Psoas muscle (tissue), 8 donors: ENCODE data around the gene PARP12. TPM values are rescaled to one million over a fixed set of nuclear protein-coding genes. Genes with fewer than 3 reads are reported as not detected.

Source experiments
- ATAC-seq, 4 donors: fragments of 200-7000 bp; cut with Tn5 transposase; one replicate each; pipeline ENCODE4 v1.9.1; 2020; ENCODE audit warnings: moderate library complexity in 3 of 4, mild to moderate bottlenecking in 2 of 4
- DNase-seq, 2 donors: peaks; one replicate each; pipeline ENCODE4 v3.0.0-alpha.2; 2020
- H3K27ac ChIP-seq: fragments of 200-600 bp; one replicate; pipeline ENCODE4 v1.8.0; 2022
- H3K27me3 ChIP-seq, 3 donors: fragments of 200-600 bp in 1 of 3; one replicate each; pipeline versions ENCODE4 v1.6.1 to v1.8.0; 2013 to 2022; ENCODE audit warnings: low read length in 2 of 3, mild to moderate bottlenecking in 2 of 3, moderate library complexity in 1 of 3; ENCODE audit not compliant: insufficient read depth in 3 of 3
- H3K36me3 ChIP-seq, 2 donors: fragments of 200-600 bp in 1 of 2; one replicate each; pipeline versions ENCODE4 v1.6.1 to v1.8.0; 2013 to 2022; ENCODE audit warnings: low read depth in 1 of 2, mild to moderate bottlenecking in 1 of 2, moderate library complexity in 1 of 2; ENCODE audit not compliant: insufficient read depth in 1 of 2
- H3K4me1 ChIP-seq: fragments of 200-600 bp; one replicate; pipeline ENCODE4 v1.8.0; 2022
- H3K4me3 ChIP-seq: fragments of 200-600 bp; one replicate; pipeline ENCODE4 v1.8.0; 2022; ENCODE audit warnings: mild to moderate bottlenecking
- H3K9me3 ChIP-seq: fragments of 200-600 bp; one replicate; pipeline ENCODE4 v1.8.0; 2022
- WGBS, 3 donors: extraction: QIAGEN DNeasy Blood & Tissue Kit; methylation state at CpG; one replicate each; pipeline versions ENCODE4 v1.1.6 to v1.1.7; 2013; 5-methylcytosine and 5-hydroxymethylcytosine counted together
- intact Hi-C, 2 donors: fragments of 100-400 bp; cut with DNase I; formaldehyde crosslinking; loops; one replicate each; pipeline versions ENCODE4 v1.11.0 to v1.14.2; 2022
- polyA plus RNA-seq, 3 donors: library from polyadenylated mRNA; stranded (reverse); fragments of 200-250 nt; gene quantifications; one replicate each; pipeline ENCODE4 v1.2.3, GENCODE V29; 2013
- total RNA-seq, 4 donors: library from RNA; stranded (reverse); fragmentation: NEBNext Ultra II Directional in 2 of 4; extraction: Animal tissue kit (Norgen Biotek cat#: 25700) in 2 of 4; gene quantifications; one replicate each; pipeline versions ENCODE4 v1.2.1 to v1.2.4, GENCODE V29; 2021 to 2023
- TF ChIP-seq, protein P1 (sequence below): fragments of 200-600 bp; IDR thresholded peaks from one replicate; pipeline ENCODE4 v1.8.0; 2022; ENCODE audit warnings: antibody characterized with exemption
- donor health status: healthy with polysubstance abuse.
- donor health status: DM: no; HTN: no; CAD: no; lungs with moderate emphysema.
- donor health status: Bipolar disorder and iron deficiency.
- donor health status: healthy.
- donor health status: DM: yes; HTN: yes; CAD: no.
- donor health status: DM: no; HTN: no; CAD: no.
- donor health status: DM: no; HTN: no; CAD: no.
- donor health status: DM: yes; HTN: yes; CAD: no.

Gene PARP12
- total and polyA plus RNA-seq, 7 donors: 4.3 to 6.9 (median 5.2) TPM

DNA sequence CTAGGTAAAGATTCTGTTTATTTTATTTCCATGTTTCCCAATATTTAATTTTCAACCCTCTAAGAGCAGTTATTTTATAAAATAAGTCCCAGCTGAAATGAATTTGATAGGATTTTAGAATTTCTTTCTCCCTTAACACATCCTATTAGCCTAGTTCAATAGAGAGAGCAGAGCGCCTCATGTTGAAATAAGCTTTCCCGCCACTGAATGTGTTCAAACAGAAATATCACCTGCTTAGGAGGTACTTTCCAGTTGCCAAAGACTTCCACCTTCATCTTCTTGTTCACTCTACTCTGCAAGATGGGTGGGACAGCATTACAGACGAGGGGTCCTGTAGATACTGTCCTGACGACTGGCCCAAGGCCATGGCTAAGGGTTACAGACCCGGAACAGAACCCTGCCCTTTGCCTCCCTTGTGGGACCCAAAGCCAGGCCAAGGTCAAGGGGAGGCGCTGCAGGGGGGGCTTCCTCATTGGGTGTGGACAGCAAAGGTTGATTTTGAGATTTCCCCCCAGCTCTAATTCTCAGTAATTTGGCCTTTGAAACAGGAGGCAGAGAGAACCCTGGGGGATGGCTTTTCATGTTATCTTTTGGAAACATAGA is 62.0 kb downstream of the PARP12 start:
- intact Hi-C loops: loop anchor here (5.0 to 10.0 kb wide), 4 partner anchors 223 to 498 kb away; partner anchors contain the start of gene HIPK2 (in 2 of the 2)
- H3K9me3 ChIP-seq: no peaks in the 10 kb centered on the region
- H3K36me3 ChIP-seq: no peaks in the 10 kb centered on the region
- TF ChIP-seq, protein P1, sequence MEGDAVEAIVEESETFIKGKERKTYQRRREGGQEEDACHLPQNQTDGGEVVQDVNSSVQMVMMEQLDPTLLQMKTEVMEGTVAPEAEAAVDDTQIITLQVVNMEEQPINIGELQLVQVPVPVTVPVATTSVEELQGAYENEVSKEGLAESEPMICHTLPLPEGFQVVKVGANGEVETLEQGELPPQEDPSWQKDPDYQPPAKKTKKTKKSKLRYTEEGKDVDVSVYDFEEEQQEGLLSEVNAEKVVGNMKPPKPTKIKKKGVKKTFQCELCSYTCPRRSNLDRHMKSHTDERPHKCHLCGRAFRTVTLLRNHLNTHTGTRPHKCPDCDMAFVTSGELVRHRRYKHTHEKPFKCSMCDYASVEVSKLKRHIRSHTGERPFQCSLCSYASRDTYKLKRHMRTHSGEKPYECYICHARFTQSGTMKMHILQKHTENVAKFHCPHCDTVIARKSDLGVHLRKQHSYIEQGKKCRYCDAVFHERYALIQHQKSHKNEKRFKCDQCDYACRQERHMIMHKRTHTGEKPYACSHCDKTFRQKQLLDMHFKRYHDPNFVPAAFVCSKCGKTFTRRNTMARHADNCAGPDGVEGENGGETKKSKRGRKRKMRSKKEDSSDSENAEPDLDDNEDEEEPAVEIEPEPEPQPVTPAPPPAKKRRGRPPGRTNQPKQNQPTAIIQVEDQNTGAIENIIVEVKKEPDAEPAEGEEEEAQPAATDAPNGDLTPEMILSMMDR: no peak
- WGBS, 3 donors: 87 to 91% (median 90%) methylated on average over 6 of the region's 6 CpGs
- H3K4me3 ChIP-seq: no peak overlapping the region
- H3K27me3 ChIP-seq: peaks cover 0 to 4% (median 0%) of the 10 kb centered on the region in 3 donors
- no peak for ATAC-seq
- H3K4me1 ChIP-seq: no peaks in the 10 kb centered on the region
- H3K27ac ChIP-seq: no peak overlapping the region
- no peak for DNase-seq

DNA sequence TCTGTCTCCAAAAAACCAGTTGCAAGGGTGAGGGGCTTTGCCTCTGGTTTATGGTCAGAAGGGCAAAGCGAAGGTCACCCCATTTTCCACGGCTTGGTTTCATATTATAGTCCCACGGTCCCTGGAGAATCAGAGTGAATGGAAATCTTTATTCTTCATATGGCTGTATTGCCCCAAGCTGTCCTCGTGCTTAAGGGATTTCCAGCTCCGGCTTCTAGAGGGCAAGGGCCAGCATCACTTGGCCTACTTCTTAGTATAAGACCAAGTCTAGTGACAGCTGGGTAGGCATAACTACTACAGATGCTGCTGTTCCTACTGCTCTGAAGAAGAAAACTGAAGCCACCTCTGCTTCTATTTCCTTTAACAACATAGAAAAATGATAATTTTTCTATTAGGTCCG is 63.2 kb downstream of the PARP12 start:
- DNase-seq (no peak), ATAC-seq (no peak)
- TF ChIP-seq, protein P1: no peak
- Histone ChIP-seq H3K4me3 (no peak overlapping the region), H3K9me3 (no peaks in the 10 kb centered on the region), H3K27ac (no peak overlapping the region), H3K27me3 (peaks cover 0 to 4% (median 0%) of the 10 kb centered on the region in 3 donors), H3K36me3 (no peaks in the 10 kb centered on the region), H3K4me1 (no peaks in the 10 kb centered on the region)
- intact Hi-C loops: no loop called here
- 67 to 72% (median 68%) methylated on average over 6 of the region's 6 CpGs for WGBS, 3 donors

DNA sequence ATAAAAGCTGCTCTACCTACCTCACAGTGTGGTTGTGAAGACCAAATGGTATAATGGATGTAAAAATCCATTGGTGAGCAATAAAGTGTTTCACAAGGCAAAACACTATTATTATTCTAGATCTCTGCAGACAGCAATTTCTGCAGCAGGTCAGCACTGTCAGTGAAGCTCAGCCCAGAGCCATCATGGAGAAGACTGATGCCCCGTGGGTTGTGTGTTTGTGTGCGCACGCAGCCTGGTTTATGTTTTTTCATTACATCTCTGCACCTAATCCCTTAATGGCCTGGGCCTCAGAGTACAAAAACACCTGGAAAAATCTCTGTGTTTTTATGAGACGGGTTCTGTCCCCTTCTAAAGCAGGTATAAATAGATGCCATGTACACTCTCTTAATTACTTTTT is 64.2 kb downstream of the PARP12 start:
- ATAC-seq (no peak), DNase-seq (no peak)
- Histone ChIP-seq H3K9me3 (no peaks in the 10 kb centered on the region), H3K4me1 (no peaks in the 10 kb centered on the region), H3K4me3 (no peak overlapping the region), H3K27me3 (peaks cover 0 to 4% (median 0%) of the 10 kb centered on the region in 3 donors), H3K36me3 (no peaks in the 10 kb centered on the region), H3K27ac (no peak overlapping the region)
- intact Hi-C loops: no loop called here
- TF ChIP-seq, protein P1: no peak
- 82 to 92% (median 91%) methylated on average over 4 of the region's 4 CpGs for WGBS, 3 donors

DNA sequence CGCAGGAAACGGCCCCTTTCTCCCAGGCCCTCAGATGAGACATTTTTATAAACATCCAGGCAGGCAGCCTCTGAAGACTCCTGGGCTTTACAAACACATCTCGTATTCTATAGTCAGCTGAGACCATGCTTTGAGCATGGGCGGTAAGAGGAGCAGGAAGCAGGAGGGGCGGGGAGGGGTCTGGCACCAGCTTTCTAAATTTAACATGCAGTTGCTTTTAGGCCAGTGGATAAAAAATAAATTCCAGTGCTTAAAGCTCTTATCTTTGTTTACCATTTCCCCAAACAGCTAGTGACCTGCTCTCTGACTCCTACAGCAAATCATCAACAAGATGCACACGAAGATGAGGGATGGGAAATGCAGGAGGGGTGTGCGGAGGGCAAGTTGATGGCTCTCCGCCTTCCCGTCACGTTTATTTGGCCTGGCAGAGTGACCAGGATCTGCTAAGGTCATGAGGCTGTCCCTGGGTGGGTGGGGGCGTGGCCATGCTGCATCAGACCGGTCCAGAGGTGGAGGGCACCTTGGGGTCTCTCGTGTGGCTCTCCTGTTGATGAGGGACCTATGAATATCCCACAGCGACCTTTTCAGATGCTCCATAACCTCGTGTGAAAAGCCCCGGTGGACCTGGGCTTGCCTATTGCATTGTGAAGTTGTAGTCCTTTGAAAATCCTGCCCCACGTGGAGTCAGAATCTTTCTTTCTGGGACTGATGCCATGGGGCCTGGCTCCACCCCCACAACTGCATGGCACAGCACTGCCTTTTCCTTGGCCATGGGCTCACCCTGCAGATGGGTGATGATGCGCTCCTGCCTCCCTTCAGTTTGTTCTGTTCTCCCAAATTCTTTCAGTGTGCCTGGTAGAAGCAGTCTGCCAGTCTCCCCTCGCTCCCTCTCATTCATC is 67.5 kb downstream of the PARP12 start:
- intact Hi-C loops: no loop called here
- no peak overlapping the region for H3K4me3 ChIP-seq
- H3K27ac ChIP-seq: no peak overlapping the region
- WGBS, 3 donors: 53 to 55% (median 55%) methylated on average over 19 of the region's 19 CpGs
- DNase-seq (no peak), ATAC-seq (peak in 1 of 4 donors; percentile 37)
- no peaks in the 10 kb centered on the region for H3K36me3 ChIP-seq
- TF ChIP-seq, protein P1: no peak
- H3K27me3 ChIP-seq: peaks cover 0 to 4% (median 0%) of the 10 kb centered on the region in 3 donors
- no peaks in the 10 kb centered on the region for H3K9me3 ChIP-seq
- no peaks in the 10 kb centered on the region for H3K4me1 ChIP-seq
